Heart left ventricle (tissue), 16 donors: Measurements from ENCODE around the gene MAK. TPM values are rescaled to one million over a fixed set of nuclear protein-coding genes. Genes with fewer than 3 reads are reported as not detected.
"Not testable (repeated sequence)": the region's sequence is repeated elsewhere in the genome, so short reads cannot be mapped to it uniquely, and the experiment has no call there.

Source experiments
- ATAC-seq, 4 donors: fragments of 200-7000 bp; cut with Tn5 transposase; one replicate each; pipeline ENCODE4 v1.9.1; 2020 to 2022; ENCODE audit warnings: moderate library complexity in 4 of 4, mild to moderate bottlenecking in 3 of 4, moderate number of reproducible peaks in 1 of 4
- DNase-seq, 5 donors: peaks; one replicate each; pipeline ENCODE4 v3.0.0-alpha.2; 2020
- H3K27ac ChIP-seq, 12 donors: fragments of 200-600 bp; sonication (generic) in 4 of 12; one replicate each; pipeline versions ENCODE4 v1.5.0 to v1.8.0; 2016 to 2022; ENCODE audit warnings: mild to moderate bottlenecking in 2 of 12
- H3K27me3 ChIP-seq, 9 donors: fragments of 200-600 bp; sonication (generic) in 2 of 9; one replicate each; pipeline versions ENCODE4 v1.5.1 to v1.8.0; 2016 to 2022; ENCODE audit warnings: mild to moderate bottlenecking in 3 of 9
- H3K36me3 ChIP-seq, 9 donors: fragments of 200-600 bp; sonication (generic) in 2 of 9; one replicate each; pipeline versions ENCODE4 v1.5.0 to v1.8.0; 2018 to 2022; ENCODE audit warnings: mild to moderate bottlenecking in 2 of 9
- H3K4me1 ChIP-seq, 12 donors: fragments of 200-600 bp; sonication (generic) in 4 of 12; one replicate each; pipeline versions ENCODE4 v1.5.0 to v1.8.0; 2016 to 2022; ENCODE audit warnings: mild to moderate bottlenecking in 3 of 12
- H3K4me3 ChIP-seq, 12 donors: fragments of 200-600 bp; sonication (generic) in 4 of 12; one replicate each; pipeline versions ENCODE4 v1.5.0 to v1.8.0; 2017 to 2022; ENCODE audit warnings: mild to moderate bottlenecking in 9 of 12, moderate library complexity in 4 of 12
- H3K9me3 ChIP-seq, 12 donors: fragments of 200-600 bp; sonication (generic) in 4 of 12; one replicate each; pipeline versions ENCODE4 v1.5.0 to v1.8.0; 2016 to 2022; ENCODE audit warnings: mild to moderate bottlenecking in 1 of 12
- CTCF ChIP-seq, 12 donors: fragments of 200-600 bp; sonication (generic) in 4 of 12; IDR thresholded peaks; one replicate each; pipeline versions ENCODE4 v1.5.0 to v1.8.0; 2018 to 2022; ENCODE audit warnings: antibody characterized with exemption in 12 of 12, mild to moderate bottlenecking in 5 of 12
- POLR2A ChIP-seq, 2 donors: fragments of 450-650 bp; IDR thresholded peaks; one replicate each; pipeline ENCODE4 v1.6.1; 2017; ENCODE audit warnings: antibody characterized with exemption in 2 of 2, mild to moderate bottlenecking in 2 of 2, moderate library complexity in 2 of 2
- WGBS, 4 donors: extraction: QIAGEN DNeasy Blood & Tissue Kit in 2 of 4; methylation state at CpG; one replicate each; pipeline versions ENCODE4 v1.1.5 to v1.1.7; 2013 to 2018; 5-methylcytosine and 5-hydroxymethylcytosine counted together
- intact Hi-C, 10 donors: fragments of 100-400 bp; cut with DNase I; formaldehyde crosslinking; loops; one replicate each; pipeline versions ENCODE4 v1.11.1 to v1.14.2; 2022
- long read RNA-seq, 3 donors: library from polyadenylated mRNA; unstranded; transcript quantifications; one replicate each; pipeline ENCODE4 v2.0.0, GENCODE V29; 2020 to 2021
- polyA plus RNA-seq, 2 donors: library from polyadenylated mRNA; stranded (reverse); fragments of 200-250 nt; gene quantifications; one replicate each; pipeline ENCODE4 v1.2.3, GENCODE V29; 2013
- total RNA-seq, 9 donors: library from RNA; depleted of rRNA in 2 of 9; stranded (reverse); fragments of >200 nt in 2 of 9; fragmentation: NEBNext Ultra II Directional in 3 of 9; extraction: Animal tissue kit (Norgen Biotek cat#: 25700) in 3 of 9; gene quantifications; one replicate each; pipeline versions ENCODE4 v1.1.0 to v1.2.4, GENCODE V29; 2016 to 2023
- donor health status: ischemic (EF 13 %, LVEDD 7.1; RV severe dilation, severe dysfunction).
- donor health status: healthy with polysubstance abuse.
- donor health status: DM: no; HTN: yes; CAD: no.
- donor health status: DM: no; HTN: no; CAD: no.
- donor health status: ischemic (EF 25% LVEDD 6.9; RV normal size, moderate dysfunction).
- donor health status: ischemic (EF 25% LVEDD 5.7; RV mildly dilated, moderate dysfunction).
- donor health status: healthy.
- donor health status: DM: yes; HTN: yes; CAD: no.
- donor health status: ischemic (EF 35%, LVEDD 5.7; RV mildly dilated, moderate dysfunction).
- donor health status: nonischemic (EF 11% LVEDD 7.7; RV severe dilation, severe dysfunction).
- donor health status: DM: yes; HTN: yes; CAD: no.
- donor health status: PGD.
- donor health status: ischemic (EF 29% LVEDD 5.4; RV normal size, mild dysfunction).
- donor health status: nonischemic (EF 23%, LVEDD 6.1; RV moderate dilation, normal function).

Gene MAK
- total RNA-seq (under 1 TPM in 5 of 9 donors, not detected in 4; 0.12 to 0.36 (median 0.16) TPM), polyA plus RNA-seq (under 1 TPM in 1 of 2 donors, not detected in 1; 0.04 TPM)
- long read RNA-seq, donor 1 = 0 reads
- long read RNA-seq, donor 2, partial matches to known transcripts = 0 of 1 reads
- long read RNA-seq, donor 2, other reads (novel, unspliced or antisense) = 1 of 1 reads
- long read RNA-seq, donor 3, partial matches to known transcripts = 0 of 2 reads
- long read RNA-seq, donor 3, other reads (novel, unspliced or antisense) = 2 of 2 reads

GRCh38 chr6:10837995-10838793, at the start of gene MAK:
TSS of gene MAK (minus strand) at chr6:10838539. CDS start at chr6:10830648, 7,891 bp downstream.
- peaks cover 0 to 17% (median 0%) of the 10 kb centered on the region in 9 donors for H3K27me3 ChIP-seq
- TF ChIP-seq POLR2A (IDR thresholded peaks at IDR 0.05) (peak in 1 of 2 donors; percentile 15), CTCF (IDR thresholded peaks at IDR 0.05) (no peak)
- 0 to 1% (median 1%) methylated on average over 37 to 53 of the region's 53 CpGs for WGBS, 4 donors

GRCh38 chr6:10886691-10887502, 48.6 kb upstream of the MAK start, which contains the start of gene SYCP2L:
TSS of gene SYCP2L (plus strand) at chr6:10887052. CDS start at chr6:10887127, 75 bp downstream.
- peaks cover 19 to 66% (median 55%) of the 10 kb centered on the region in 9 donors for H3K27me3 ChIP-seq
- no peaks in the 10 kb centered on the region for H3K36me3 ChIP-seq
- peaks cover 0 to 32% (median 8%) of the 10 kb centered on the region in 12 donors for H3K4me1 ChIP-seq
- TF ChIP-seq CTCF (IDR thresholded peaks at IDR 0.05) (peak in 8 of 12 donors; percentile 9 to 50 (median 34)), POLR2A (IDR thresholded peaks at IDR 0.05) (no peak)
- DNase-seq = peak in 3 of 5 donors; percentile 25 to 48 (median 28)
- H3K4me3 ChIP-seq = peak within 1 kb of the TSS; percentile 20 to 61 (median 54)
- peak within 1 kb of the TSS in 4 of 12 donors; percentile 3 to 51 (median 46) for H3K27ac ChIP-seq
- H3K9me3 ChIP-seq = peaks cover 0 to 11% (median 5%) of the 10 kb centered on the region in 12 donors
- ATAC-seq = peak in 3 of 4 donors; percentile 43 to 82 (median 52)
- intact Hi-C loops = no loop called here
- 1 to 2% (median 2%) methylated on average over 51 to 58 of the region's 58 CpGs for WGBS, 4 donors

More at GRCh38 chr6:10837995-10838793, at the start of gene MAK:
- Histone ChIP-seq H3K36me3 (no peaks in the 10 kb centered on the region), H3K4me1 (peaks cover 0 to 22% (median 6%) of the 10 kb centered on the region in 12 donors), H3K4me3 (peak within 1 kb of the TSS; percentile 59 to 91 (median 70)), H3K27ac (peak within 1 kb of the TSS in 6 of 12 donors; percentile 1 to 74 (median 30)), H3K9me3 (peaks cover 0 to under 1% (median 0%) of the 10 kb centered on the region in 12 donors)
- intact Hi-C loops = no loop called here
- ATAC-seq (peak; percentile 91 to 99 (median 98)), DNase-seq (peak; percentile 83 to 91 (median 85))

GRCh38 chr6:10886365-10886690, 48.0 kb upstream of the MAK start:
- intact Hi-C loops, ATAC-seq, H3K36me3 ChIP-seq, DNase-seq: not testable (repeated sequence)
- H3K27ac ChIP-seq = peak overlapping the region in 3 of 12 donors; percentile 3 to 51 (median 45)
- 16 to 23% (median 19%) methylated on average over 11 of the region's 11 CpGs for WGBS, 4 donors
- H3K27me3 ChIP-seq = peaks cover 22 to 70% (median 60%) of the 10 kb centered on the region in 9 donors
- peak overlapping the region in 11 of 12 donors; percentile 20 to 61 (median 55) for H3K4me3 ChIP-seq
- peaks cover 0 to 35% (median 9%) of the 10 kb centered on the region in 12 donors for H3K4me1 ChIP-seq
- H3K9me3 ChIP-seq = peaks cover 0 to 11% (median 5%) of the 10 kb centered on the region in 12 donors

GRCh38 chr6:10884245-10884972, 46.1 kb upstream of the MAK start:
- intact Hi-C loops = no loop called here
- H3K4me3 ChIP-seq = peak overlapping the region in 1 of 12 donors; percentile 18
- H3K27me3 ChIP-seq = peaks cover 25 to 89% (median 65%) of the 10 kb centered on the region in 9 donors

More at GRCh38 chr6:10884245-10884972, 46.1 kb upstream of the MAK start:
- H3K36me3 ChIP-seq = no peaks in the 10 kb centered on the region
- H3K27ac ChIP-seq = no peak overlapping the region
- WGBS, 4 donors = 14 to 22% (median 21%) methylated on average over 24 of the region's 24 CpGs
- no peaks in the 10 kb centered on the region for H3K9me3 ChIP-seq
- no peak for DNase-seq
- peaks cover 0 to 35% (median 9%) of the 10 kb centered on the region in 12 donors for H3K4me1 ChIP-seq
- TF ChIP-seq POLR2A (IDR thresholded peaks at IDR 0.05) = no peak
- no peak for TF ChIP-seq CTCF (IDR thresholded peaks at IDR 0.05)
- no peak for ATAC-seq
